PC-9 (cell line): ENCODE measurements around the gene BCL11B.

ENCODE experiments used
- EZH2 ChIP-seq: fragments of 200-600 bp; sonication (generic); IDR thresholded peaks from 2 replicates; pipeline ENCODE4 v1.8.0; 2017; ENCODE audit warnings: antibody characterized with exemption, low read depth
- TF ChIP-seq, protein P1 (sequence below): fragments of 200-600 bp; sonication (generic); conservative IDR thresholded peaks from 2 replicates; pipeline ENCODE4 v1.6.1; 2017; ENCODE audit warnings: mixed run types, antibody characterized with exemption, mild to moderate bottlenecking, moderate library complexity

DNA sequence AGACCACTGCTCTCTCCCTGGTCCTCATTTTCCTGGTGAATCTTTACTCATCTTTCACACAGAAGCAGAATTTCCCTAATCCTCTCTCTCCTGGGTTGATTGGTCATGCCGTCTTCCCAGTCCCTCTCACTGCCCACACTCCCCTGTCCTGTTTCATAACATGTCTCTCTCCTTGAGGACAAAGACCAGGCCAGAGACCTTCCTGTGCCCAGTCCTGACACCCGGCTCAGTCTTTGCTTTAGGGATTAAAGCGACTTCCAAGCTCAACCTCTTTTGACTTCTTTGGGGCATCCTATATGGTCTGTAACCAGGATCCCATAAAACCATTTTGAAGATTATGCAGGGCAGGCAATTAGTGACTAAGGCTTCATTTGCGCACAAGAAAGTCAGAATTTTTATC, 105.5 kb downstream of the BCL11B start:
- TF ChIP-seq, protein P1, sequence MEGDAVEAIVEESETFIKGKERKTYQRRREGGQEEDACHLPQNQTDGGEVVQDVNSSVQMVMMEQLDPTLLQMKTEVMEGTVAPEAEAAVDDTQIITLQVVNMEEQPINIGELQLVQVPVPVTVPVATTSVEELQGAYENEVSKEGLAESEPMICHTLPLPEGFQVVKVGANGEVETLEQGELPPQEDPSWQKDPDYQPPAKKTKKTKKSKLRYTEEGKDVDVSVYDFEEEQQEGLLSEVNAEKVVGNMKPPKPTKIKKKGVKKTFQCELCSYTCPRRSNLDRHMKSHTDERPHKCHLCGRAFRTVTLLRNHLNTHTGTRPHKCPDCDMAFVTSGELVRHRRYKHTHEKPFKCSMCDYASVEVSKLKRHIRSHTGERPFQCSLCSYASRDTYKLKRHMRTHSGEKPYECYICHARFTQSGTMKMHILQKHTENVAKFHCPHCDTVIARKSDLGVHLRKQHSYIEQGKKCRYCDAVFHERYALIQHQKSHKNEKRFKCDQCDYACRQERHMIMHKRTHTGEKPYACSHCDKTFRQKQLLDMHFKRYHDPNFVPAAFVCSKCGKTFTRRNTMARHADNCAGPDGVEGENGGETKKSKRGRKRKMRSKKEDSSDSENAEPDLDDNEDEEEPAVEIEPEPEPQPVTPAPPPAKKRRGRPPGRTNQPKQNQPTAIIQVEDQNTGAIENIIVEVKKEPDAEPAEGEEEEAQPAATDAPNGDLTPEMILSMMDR: no peak
- TF ChIP-seq EZH2: no peak
